ENCODE measurements around the gene CAPN9. TPM values are rescaled to one million over a fixed set of nuclear protein-coding genes. Genes with fewer than 3 reads are reported as not detected.

CAPN9 gene
- total and polyA plus RNA-seq, 9 of the 15 experiments (the other 6 are each of a cell fraction or from before 2014, with no cell fraction given) = not detected

DNA sequence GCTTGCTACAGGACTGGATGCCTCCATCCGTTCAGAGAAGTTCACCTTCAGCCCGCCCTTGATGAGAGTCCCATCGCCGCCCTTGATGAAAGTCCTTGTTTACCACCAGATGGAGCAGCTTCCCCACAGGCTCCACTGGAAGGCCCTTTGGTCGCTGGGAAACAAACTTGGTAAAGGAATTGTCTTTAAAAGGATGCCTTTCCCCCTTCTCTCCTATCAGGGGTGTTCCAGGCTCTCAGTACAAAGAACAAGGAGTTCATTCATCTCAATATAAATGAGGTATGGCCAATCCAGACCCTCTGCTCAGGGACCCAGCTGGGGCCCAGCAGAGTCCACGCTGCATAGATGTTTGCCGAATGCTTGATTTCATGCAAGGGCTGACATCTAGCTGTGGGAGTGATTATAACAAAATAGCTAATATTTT lies 50.8 kb downstream of the CAPN9 start (continued):
- no peak for TF ChIP-seq SMARCA5 (IDR thresholded peaks at IDR 0.05)
- TF ChIP-seq GABPB1 (CRISPR knock-in tag; IDR thresholded peaks at IDR 0.05) = no peak
- peak in 1 of 2 experiments; percentile 75; a peak in 2 of 4 replicates for TF ChIP-seq RCOR1 (IDR thresholded peaks at IDR 0.05; ENCODE audit: borderline replicate concordance in 1 of 2, low read depth in 2 of 2, low read length in 2 of 2)
- no peak for TF ChIP-seq HDAC1 (IDR thresholded peaks at IDR 0.05)
- TF ChIP-seq TCFL5 (CRISPR knock-in tag; conservative IDR thresholded peaks at IDR 0.05) = no peak
- no peak for TF ChIP-seq TBP (optimal IDR thresholded peaks at IDR 0.05; ENCODE audit: low read depth, low read length)
- TF ChIP-seq NR3C1 (CRISPR knock-in tag; IDR thresholded peaks at IDR 0.05) = no peak
- TF ChIP-seq CTBP1 (IDR thresholded peaks at IDR 0.05; ENCODE audit: borderline replicate concordance) = peak; percentile 78
- TF ChIP-seq CBX8 (IDR thresholded peaks at IDR 0.05; ENCODE audit: borderline replicate concordance, extremely low read depth, low read depth, low read length, poor library complexity, severe bottlenecking) = no peak
- no peak for TF ChIP-seq HMG20A (CRISPR knock-in tag; conservative IDR thresholded peaks at IDR 0.05)
- TF ChIP-seq ZNF347 (CRISPR knock-in tag; IDR thresholded peaks at IDR 0.05; ENCODE audit: low read depth) = no peak
- TF ChIP-seq, protein P1, sequence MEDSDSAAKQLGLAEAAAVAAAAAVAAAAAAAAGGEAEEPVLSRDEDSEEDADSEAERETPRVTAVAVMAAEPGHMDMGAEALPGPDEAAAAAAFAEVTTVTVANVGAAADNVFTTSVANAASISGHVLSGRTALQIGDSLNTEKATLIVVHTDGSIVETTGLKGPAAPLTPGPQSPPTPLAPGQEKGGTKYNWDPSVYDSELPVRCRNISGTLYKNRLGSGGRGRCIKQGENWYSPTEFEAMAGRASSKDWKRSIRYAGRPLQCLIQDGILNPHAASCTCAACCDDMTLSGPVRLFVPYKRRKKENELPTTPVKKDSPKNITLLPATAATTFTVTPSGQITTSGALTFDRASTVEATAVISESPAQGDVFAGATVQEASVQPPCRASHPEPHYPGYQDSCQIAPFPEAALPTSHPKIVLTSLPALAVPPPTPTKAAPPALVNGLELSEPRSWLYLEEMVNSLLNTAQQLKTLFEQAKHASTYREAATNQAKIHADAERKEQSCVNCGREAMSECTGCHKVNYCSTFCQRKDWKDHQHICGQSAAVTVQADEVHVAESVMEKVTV (CRISPR knock-in tag; IDR thresholded peaks at IDR 0.05) = peak; percentile 93
- TF ChIP-seq POLR2H (tag; IDR thresholded peaks at IDR 0.05; ENCODE audit: low read depth) = no peak
- TF ChIP-seq, protein P2, sequence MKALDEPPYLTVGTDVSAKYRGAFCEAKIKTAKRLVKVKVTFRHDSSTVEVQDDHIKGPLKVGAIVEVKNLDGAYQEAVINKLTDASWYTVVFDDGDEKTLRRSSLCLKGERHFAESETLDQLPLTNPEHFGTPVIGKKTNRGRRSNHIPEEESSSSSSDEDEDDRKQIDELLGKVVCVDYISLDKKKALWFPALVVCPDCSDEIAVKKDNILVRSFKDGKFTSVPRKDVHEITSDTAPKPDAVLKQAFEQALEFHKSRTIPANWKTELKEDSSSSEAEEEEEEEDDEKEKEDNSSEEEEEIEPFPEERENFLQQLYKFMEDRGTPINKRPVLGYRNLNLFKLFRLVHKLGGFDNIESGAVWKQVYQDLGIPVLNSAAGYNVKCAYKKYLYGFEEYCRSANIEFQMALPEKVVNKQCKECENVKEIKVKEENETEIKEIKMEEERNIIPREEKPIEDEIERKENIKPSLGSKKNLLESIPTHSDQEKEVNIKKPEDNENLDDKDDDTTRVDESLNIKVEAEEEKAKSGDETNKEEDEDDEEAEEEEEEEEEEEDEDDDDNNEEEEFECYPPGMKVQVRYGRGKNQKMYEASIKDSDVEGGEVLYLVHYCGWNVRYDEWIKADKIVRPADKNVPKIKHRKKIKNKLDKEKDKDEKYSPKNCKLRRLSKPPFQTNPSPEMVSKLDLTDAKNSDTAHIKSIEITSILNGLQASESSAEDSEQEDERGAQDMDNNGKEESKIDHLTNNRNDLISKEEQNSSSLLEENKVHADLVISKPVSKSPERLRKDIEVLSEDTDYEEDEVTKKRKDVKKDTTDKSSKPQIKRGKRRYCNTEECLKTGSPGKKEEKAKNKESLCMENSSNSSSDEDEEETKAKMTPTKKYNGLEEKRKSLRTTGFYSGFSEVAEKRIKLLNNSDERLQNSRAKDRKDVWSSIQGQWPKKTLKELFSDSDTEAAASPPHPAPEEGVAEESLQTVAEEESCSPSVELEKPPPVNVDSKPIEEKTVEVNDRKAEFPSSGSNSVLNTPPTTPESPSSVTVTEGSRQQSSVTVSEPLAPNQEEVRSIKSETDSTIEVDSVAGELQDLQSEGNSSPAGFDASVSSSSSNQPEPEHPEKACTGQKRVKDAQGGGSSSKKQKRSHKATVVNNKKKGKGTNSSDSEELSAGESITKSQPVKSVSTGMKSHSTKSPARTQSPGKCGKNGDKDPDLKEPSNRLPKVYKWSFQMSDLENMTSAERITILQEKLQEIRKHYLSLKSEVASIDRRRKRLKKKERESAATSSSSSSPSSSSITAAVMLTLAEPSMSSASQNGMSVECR (CRISPR knock-in tag; IDR thresholded peaks at IDR 0.05) = no peak
- TF ChIP-seq, protein P3, sequence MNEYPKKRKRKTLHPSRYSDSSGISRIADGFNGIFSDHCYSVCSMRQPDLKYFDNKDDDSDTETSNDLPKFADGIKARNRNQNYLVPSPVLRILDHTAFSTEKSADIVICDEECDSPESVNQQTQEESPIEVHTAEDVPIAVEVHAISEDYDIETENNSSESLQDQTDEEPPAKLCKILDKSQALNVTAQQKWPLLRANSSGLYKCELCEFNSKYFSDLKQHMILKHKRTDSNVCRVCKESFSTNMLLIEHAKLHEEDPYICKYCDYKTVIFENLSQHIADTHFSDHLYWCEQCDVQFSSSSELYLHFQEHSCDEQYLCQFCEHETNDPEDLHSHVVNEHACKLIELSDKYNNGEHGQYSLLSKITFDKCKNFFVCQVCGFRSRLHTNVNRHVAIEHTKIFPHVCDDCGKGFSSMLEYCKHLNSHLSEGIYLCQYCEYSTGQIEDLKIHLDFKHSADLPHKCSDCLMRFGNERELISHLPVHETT (CRISPR knock-in tag; conservative IDR thresholded peaks at IDR 0.05 in 1 of 2, IDR thresholded peaks at IDR 0.05 in 1 of 2) = no peak
- TF ChIP-seq ARID2 (IDR thresholded peaks at IDR 0.05) = peak; percentile 65
- TF ChIP-seq MCM7 (IDR thresholded peaks at IDR 0.05) = no peak
- no peak for TF ChIP-seq ZNF140 (CRISPR knock-in tag; IDR thresholded peaks at IDR 0.05)
- peak; percentile 95 for TF ChIP-seq STAG1 (CRISPR knock-in tag; IDR thresholded peaks at IDR 0.05; ENCODE audit: borderline replicate concordance)
- no peak for TF ChIP-seq NEUROD1 (IDR thresholded peaks at IDR 0.05; ENCODE audit: borderline replicate concordance, low read depth, low read length, partially characterized antibody)
- TF ChIP-seq, protein P4, sequence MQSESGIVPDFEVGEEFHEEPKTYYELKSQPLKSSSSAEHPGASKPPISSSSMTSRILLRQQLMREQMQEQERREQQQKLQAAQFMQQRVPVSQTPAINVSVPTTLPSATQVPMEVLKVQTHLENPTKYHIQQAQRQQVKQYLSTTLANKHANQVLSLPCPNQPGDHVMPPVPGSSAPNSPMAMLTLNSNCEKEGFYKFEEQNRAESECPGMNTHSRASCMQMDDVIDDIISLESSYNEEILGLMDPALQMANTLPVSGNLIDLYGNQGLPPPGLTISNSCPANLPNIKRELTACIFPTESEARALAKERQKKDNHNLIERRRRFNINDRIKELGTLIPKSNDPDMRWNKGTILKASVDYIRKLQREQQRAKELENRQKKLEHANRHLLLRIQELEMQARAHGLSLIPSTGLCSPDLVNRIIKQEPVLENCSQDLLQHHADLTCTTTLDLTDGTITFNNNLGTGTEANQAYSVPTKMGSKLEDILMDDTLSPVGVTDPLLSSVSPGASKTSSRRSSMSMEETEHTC (IDR thresholded peaks at IDR 0.05) = no peak
